Keratinocyte (primary cell): ENCODE results near the gene MYH6.

ENCODE experiments used
- EZH2 ChIP-seq: IDR thresholded peaks from one replicate; pipeline ENCODE4 v1.6.1; 2012; ENCODE audit warnings: inconsistent platforms, mild to moderate bottlenecking, low read length, moderate library complexity
- TF ChIP-seq, protein P1 (sequence below), 3 experiments: IDR thresholded peaks in 1 of 3; conservative IDR thresholded peaks in 1 of 3; optimal IDR thresholded peaks in 1 of 3; 2 replicates in 2 of 3; 3 replicates in 1 of 3; pipeline versions ENCODE3 to v1.5.1; 2011; ENCODE audit warnings: low read length in 3 of 3, mild to moderate bottlenecking in 3 of 3, moderate library complexity in 2 of 3, control low read depth in 1 of 3, inconsistent platforms in 1 of 3; ENCODE audit not compliant: insufficient read depth in 2 of 3; ENCODE audit errors: extremely low read depth in 1 of 3

DNA sequence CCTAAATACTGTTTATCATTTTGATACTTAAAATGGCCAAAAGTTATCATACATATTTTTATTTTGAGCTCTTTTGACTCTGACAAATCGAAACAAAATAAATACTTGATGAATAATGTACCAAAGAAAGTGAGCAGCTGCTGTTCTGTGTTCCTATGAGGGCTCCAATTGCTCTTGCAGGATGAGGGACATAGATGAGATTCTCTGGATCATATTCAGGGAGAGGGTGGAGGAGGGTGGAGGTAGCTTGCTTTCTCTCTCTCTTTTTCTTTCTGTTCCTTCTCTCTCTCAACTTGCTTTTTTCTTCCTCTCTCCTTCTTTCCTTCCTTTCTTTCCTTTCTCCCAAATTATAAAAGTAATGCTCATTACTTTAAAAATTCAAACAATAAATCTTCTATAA lies 36.2 kb upstream of the MYH6 start:
- TF ChIP-seq, protein P1, sequence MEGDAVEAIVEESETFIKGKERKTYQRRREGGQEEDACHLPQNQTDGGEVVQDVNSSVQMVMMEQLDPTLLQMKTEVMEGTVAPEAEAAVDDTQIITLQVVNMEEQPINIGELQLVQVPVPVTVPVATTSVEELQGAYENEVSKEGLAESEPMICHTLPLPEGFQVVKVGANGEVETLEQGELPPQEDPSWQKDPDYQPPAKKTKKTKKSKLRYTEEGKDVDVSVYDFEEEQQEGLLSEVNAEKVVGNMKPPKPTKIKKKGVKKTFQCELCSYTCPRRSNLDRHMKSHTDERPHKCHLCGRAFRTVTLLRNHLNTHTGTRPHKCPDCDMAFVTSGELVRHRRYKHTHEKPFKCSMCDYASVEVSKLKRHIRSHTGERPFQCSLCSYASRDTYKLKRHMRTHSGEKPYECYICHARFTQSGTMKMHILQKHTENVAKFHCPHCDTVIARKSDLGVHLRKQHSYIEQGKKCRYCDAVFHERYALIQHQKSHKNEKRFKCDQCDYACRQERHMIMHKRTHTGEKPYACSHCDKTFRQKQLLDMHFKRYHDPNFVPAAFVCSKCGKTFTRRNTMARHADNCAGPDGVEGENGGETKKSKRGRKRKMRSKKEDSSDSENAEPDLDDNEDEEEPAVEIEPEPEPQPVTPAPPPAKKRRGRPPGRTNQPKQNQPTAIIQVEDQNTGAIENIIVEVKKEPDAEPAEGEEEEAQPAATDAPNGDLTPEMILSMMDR (optimal IDR thresholded peaks at IDR 0.05 in 1 of 3, IDR thresholded peaks at IDR 0.05 in 1 of 3, conservative IDR thresholded peaks at IDR 0.05 in 1 of 3; ENCODE audit: extremely low read depth in 1 of 3, insufficient read depth in 2 of 3, low read length in 3 of 3): no peak
- no peak for TF ChIP-seq EZH2
